Measurements from ENCODE around the gene GRIP2.

Gene GRIP2

DNA sequence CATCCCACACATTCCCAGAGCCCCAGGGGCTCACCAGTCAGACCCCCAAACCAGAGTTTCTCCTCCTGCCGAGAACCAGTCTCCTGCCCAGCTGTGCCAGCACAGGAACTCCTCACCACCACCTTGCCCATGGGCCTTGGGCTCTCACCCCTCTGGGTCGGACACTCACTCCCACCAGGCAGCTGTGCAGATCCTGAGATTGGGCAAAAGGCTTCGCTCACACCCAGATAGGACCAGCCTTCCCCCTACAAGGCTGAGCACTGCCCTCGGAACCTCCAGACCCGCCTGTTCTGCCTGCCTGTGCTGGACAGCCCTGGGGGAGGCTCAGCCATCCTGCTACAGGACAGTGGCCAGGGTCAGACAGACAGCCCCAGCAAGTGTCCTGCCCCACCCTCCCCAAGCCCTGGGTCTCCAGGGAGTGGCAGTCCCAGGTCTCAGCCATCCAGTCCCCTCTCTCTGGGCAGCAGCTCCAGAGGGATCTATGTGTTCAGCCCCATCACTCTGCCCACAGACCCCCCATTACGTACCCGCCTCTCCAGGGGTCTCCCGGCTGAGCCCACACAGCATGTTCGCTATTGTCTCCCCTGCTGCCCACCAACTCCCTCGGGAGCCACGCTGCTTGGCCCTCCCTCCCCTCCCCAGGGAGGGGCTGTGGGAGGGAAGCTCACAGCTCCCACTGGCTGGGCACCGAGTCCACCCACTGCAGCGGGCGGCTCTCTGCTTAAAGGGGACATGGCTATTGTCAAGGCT lies at the start of gene GRIP2:
Gene GRIP2 (minus strand): TSS at position 601 of the 750 bp plus-strand sequence. CDS start 34 bp downstream, at position 567.
- no peak for DNase-seq

DNA sequence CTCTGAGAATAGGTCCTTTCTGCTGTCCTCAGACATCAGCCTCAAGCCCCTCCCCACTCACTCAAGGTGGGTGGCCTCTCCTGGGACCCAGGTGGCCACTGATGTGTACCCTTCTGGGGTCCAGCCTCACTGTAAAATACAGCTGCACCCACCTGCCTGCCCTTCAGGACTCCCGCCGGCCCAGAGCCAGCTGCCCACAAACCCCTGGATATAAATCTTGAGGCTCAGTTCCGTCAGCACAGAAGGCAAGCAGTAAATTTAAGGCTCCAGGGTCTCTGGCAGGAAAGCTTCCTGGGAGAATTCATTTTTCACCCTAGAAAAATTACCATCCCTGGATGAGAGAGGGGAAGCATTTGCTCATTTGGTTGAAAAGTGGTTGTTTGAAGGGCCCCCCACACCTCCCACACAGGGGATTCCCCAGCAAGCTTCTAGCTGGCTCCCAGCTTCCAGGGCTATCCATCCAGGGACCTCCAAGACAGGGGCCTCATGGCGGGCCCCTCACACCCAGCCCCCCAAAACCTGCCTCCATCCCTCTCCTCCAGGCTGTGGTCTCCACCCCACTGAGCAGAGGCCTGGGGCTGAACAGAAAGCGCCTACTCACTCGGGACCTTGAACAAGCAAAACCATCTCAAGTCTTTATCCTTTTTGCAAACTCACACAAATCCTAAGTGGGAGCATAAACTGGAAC lies 48.4 kb upstream of the GRIP2 start:
- DNase-seq: no peak

DNA sequence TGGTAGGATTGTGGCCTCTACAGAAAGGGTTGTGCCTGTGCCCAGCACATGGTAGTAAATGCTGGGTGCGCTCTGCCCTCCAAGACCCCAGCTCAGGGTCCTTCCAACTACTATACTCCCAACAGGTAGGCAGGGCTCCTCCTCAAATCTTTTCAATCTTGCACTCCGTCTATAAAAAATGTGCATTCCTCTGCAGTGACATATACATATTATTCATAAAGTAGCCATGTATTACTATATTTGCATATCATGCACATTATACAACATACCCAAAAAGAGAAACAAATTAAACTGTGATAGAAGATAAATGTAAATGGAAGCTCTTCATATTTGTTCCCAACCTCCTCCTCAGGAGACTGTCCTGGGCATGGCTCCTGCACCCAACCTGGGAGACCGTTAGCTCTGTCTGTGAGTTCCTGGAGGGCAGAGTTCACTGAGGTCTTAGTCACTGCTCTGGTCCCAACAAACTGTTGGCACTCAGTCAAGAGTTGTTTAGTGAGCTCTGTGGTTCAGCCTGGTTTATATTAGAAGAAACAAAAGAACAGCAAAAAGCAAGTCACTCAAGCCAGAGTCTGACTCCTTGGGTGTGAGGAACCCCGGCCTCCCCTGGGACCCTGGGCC lies 47.7 kb upstream of the GRIP2 start:
- no peak for DNase-seq

DNA sequence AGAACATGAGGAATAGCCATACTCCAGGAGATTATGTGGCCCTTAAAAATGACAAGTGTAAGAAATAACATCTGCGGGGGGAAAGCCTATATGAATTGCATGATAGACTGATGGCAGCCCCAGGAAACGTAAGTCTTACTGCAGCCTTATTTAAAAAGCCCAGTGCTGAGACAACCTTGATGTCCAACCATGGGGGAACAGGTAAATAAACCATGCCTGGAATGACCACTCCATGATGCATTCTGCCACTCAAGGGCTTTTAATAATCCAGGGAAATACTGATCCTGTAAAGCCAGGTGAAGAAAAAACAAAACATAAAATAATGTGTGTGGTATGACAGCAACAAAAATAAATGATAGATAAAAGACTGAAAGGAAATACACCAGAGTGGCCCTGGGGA lies 46.5 kb upstream of the GRIP2 start:
- no peak for DNase-seq

DNA sequence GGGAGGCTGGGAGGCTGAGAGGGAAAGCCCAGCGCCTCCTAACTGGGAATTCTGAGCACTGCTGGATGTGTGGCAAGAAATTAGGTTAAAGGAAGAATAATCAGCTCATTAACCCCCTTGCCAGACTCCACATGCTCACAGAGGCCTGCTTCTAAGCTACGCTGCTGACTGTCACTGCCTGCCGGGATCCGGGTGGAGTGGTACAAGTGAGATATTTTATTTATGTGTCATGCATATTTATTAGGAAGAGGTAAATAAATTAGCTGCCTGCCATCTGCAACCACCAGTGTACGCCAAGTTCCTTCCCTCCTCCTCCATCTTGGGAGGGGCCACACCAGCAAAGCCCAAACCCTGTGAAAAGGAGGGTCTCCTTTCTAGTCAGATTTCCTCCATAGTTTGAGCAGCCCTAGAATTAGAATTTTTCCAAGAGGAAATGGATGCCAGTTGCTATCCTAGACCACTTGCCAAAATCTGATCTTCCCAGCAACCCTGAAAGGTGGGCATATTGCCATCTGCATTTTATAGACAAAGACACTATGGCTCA lies 43.5 kb upstream of the GRIP2 start:
- DNase-seq: no peak

DNA sequence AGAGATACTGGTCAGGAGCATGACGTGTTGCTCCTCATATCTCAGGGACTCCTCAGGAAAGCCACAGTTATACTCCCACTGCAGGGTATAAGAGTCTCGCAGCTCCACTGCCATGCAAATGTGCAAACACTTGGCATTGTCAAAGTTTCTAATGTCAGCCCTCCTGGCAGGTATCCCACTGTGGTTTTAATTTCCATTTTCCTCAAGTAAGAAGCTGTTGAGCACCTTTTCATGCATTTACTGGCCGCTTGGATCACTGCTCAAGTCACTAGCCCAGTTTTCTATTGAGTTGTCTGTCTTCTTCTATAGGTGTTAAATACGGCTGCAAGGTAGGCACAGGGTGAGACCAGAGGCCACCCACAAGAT lies 41.9 kb upstream of the GRIP2 start:
- DNase-seq: no peak

DNA sequence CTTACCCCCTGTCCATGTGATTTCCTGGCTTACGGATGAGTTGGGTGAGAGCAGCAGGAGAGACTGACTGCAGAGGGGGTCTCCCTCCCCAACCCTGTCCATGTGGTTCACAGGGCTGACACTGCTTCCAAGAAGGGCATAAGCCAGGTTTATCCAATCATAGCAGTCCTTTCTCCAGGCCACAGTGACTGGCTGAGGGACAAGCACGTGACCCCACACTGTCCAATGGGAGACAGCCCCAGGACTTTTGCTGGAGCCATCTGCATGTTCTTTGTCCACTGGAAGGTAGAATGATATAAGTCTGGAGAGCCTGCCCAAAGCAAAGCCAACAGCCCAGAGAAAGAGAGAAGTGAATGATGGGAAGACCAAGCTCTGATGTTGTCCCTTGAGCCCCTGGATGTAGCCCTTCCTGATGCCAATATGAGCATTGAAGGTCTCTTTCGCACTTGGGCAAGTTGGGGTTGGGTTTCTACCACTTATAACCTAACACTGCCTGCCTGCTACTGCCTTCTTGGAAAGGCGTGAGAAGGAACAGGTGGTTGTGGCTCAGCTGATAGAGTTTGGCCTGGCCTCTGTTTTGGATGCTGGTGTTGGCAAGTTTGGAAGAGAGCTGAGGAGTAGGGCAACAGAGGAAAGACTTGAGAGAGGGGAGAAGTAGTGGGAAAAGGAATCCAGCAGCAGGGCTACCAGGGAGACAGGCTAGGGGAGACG lies 41.3 kb upstream of the GRIP2 start:
- no peak for DNase-seq

DNA sequence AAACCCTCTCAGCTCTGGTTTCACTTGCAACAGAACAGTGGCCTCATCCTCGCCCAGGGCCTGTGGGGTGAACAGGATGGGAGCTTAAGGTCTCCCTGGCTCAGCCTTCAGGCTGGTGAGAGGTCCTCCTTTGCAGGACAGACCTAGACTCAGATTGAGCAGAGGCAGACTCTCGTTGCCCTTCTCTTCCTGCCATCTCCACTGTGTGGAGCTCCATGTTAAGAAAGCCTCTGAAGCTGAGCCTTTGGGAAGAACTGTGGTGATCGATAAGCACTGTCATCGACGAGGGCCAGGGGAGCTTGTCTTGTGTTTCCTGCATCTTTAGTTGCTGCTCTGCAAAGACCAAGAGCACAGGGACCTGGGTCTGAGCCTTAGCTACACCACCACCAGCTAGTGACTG lies 37.8 kb upstream of the GRIP2 start:
- no peak for DNase-seq

DNA sequence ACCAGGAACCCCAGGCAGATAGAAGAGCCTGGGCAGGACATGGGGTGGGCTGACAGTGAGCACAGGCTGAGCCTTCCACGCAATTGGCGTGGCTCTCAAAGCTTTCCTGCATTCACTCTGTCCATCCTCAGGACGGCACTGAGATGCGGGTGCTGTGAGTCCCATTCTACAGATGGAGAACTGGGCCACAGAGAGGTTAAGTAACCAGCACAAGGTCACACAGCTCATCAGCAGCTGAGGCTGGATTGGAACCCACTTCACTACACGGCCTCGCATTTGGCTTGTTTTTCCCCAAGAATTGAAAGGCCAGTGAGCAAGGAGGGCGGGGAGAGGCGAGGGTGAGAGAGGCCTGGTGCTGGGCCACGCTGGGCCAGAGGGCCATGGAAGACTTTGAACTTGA lies 36.0 kb upstream of the GRIP2 start:
- DNase-seq: no peak

DNA sequence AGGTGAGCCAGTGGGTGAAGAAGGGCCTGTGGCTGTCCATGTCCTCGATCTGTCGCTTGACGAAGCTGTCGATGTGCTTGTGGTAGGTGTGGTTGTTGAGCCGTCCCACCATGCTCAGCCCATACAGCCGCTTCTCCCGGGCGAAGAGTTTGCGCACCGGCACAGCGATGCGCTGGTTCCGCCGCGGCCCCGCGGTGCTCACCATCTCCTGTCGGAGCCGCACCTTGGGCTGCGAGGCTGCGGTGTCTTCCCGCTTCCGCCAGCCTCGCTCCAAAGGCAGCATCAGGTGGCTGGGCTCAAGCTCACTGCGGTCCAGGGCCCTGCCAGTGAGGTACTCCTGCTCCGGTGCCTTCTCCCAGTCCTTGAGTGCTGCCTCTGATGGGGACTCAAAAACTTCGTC lies 34.0 kb upstream of the GRIP2 start:
- DNase-seq: no peak

DNA sequence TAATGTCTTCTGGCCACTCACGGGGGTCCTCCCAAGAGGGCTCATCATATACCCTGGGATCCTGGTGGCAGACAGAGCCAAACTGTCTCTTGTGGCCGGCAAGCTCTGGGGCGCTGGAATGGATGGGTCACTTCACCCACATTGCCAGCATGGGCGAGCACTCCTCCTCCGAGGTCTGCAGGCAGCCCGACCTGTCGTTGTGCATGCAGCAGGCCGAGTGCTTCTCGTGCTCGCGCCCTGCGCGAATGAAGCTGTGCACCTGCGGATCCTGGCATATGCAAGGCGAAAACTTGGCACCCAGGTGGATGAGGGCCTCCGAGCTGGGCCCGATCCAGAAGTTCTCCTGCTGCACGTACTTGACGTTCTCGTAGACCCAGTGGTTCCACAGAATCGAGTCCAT lies 33.6 kb upstream of the GRIP2 start:
- no peak for DNase-seq

DNA sequence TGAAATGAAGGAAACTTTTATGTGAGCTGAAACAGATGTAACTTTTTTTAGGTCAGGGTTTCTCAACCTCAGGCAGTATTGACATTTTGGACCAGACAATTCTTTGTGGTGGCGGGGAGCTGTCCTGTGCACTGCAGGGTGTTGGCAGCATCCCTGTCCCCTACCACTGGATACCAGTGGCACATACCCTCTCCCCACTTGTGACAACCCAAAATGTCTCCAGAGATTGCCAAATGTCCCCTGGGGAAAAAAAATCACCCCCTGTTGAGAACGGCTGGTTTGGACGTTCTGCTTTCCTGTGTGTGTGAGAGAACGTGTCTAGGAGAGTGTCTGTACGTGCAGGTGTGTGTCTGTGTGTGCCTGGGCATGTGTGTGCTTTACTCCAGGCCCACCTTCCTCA lies 30.7 kb upstream of the GRIP2 start:
- no peak for DNase-seq

DNA sequence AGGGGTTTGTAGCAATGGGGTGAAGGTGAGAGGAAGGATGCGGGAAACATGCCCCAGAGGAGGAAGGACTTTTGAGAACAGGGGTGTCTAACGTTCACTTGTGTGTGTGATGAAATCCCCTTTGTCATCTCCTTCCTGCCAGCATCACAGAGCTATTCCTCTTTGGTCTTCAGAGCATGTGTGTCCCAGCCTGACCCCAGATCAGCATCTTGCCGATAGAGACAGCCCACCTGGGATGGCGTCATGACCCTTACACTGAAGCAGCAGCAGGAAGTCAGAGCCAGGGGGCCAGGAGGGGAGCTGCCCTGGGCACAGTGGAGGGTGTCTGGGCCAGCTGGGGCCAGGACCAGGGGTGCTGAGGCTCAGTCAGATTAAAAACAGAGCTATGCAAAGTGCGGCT lies 29.9 kb upstream of the GRIP2 start:
- no peak for DNase-seq

DNA sequence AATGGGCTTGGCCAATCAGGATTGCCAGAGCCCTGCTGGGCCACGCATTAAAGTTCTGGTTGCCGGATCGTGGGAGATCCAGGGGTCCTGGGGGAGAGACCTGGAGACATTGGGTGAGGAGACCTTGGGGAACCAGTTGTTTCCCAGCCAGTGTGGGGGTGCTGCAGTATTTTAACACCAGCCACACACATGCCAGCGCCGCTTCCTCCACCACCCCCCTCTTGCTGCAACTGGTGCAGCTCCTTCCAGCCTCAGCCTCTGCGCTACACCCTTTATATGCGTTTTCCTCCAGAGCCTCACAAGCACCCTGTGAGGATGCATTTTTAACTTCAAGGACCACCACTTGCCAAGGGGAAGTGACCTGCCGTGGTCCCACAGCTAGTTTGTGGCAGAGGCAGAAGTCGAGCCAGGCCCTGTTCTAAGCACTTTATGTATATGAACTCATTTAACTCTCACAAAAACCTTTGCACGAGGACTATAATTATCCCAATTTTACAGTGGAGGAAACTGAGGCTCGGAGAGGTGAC lies 29.4 kb upstream of the GRIP2 start:
- DNase-seq: no peak

DNA sequence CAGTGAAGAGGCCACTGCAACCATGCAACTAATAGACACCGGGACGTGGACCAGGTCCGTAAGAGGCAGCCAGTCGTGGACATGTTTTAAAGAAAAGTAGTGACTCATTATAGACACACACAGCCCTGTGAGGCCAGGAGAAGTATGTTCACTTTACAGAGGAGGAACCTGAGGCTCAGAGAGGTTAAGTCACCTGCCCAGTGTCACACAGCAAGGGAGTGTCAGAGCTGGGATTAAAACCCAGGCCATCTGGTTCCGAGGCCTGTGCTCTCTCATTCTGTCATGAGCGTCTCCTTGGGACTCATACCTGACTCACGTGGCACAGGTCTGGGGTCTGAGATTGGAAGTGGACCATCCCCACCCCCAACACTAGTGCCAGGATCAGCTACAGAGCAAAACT lies 28.1 kb upstream of the GRIP2 start:
- no peak for DNase-seq

DNA sequence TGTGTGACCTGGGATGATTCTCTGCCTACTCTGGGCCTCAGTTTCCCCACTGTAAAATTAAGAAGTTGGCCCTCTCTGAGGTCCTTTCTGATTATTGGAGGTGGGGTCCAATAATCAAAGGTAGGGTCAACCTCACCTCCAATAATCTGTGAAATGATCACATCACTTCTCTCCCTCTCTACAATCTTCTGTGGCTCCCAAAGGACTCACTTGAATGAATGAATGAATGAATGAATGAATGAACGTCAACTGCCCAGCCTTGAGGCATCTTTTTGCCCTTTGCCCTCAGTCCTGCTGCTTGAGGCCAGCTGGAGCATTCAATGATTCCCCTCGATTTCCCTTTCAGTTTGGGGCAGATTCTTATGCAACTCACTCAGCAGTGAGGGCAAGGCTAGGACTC lies 26.7 kb upstream of the GRIP2 start:
- DNase-seq: no peak

DNA sequence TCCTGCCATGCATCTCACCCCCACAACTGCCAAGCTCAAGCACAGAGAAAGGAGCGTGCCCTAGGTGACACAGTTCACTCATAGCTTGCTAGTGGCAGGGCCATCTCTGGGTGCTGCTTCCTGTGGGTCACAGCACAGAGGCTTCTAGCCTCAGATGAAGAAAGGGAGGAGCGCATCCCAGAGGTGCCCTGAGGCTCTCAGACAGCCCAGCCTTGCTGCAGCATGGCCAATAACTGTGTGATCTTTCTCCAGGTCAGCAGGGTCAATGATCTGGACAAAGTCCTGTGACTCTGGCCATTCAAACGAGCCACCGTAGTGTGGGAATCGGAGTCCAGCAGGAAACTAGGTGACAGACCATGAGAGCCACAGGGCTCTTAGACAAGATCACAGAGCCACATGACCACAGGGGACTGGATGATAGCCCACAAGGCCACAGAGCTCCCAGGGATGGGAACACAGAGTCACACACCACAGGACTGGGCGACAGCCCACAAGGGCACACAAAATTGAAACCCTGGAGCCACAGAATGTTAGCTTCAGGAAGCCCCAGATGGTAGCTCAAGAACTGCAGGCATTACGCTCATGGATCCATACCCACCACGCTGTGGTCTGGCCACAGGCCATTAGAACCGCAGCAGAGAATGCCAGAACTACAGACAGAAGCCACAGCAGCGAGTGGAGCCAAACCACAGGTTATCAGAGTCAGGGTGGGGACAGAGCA lies 25.9 kb upstream of the GRIP2 start:
- DNase-seq: no peak

DNA sequence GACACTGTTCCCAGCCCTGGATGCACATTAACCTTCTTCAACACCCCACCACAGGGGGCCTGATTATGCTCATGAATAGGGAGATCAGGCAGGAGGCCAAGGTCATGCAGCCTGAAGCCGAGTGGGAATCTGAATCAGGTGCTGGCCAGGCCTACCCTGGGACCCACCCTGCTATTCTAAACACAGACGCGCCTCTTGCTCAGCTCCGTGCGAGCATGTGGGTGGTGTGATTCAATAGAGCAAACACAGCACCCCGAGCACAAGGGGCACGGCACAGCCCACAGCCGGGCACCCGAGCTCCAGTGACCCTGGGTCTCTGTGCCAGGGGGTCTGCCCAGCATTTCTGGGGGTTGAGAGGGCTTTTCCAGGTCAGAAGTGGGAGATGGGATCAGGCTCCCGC lies 24.6 kb upstream of the GRIP2 start:
- DNase-seq: no peak

DNA sequence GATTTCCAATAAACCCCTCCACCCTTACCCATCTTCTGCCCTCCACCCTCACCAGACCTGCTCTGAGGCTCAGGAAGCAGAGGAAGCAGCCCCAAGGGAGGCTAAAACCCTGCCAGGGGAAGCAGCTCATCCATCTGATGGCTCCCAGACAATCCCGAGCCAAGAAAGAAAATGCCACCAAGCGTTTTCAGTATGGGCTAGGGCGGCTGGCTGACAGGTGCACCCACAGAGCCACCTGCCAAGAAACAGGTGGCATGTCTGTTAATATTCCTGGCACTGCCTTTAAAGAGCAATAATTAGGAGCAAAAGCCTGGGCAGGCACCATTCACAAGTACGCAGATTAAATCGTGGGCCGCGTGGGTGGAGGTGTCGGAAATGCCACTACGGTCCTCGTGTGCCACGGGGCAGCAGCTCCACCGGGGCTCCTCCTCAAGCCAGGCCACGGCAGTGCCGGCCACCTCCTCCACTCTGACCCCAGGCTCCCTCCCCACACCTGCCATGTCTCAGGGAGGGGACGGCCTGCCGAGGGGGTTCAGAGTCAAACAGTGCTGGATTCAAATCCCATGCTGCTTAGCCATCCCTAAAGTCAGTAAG lies 23.9 kb upstream of the GRIP2 start:
- no peak for DNase-seq

DNA sequence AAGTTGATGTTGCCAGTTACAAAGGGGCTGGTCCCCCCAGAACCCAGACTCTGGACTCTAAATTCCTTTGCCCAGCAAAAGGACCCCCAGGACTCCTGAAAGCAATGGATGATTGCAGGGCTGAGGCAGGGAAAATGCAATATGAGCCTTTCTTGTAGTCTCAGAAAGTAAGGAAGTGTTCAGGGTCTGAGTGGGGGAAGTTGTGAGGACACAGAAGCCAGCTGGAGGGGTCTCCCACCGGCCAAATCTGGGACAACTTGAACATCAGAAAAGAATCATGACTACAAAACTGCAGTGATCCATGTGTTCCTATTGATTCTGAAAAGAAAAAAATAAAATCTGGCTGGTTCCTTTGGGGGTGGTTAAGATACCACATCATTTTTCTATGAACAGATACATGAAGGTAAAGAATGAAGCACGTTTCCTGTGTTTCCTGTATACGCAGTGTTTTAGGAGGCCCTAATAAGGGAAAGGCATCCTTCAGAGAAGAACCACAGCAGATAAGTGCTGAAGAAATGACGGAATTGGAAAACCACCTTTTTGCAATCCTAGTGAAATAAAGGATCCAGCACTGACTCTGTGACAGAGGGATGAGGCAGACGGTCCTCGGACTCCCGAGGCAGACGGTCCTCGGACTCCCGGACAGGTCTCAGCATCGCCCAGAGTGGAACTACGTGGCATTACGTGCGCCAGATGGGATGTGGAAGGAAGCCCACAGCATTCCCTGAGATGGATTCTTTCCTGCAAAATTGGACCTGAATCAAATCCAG lies 22.2 kb upstream of the GRIP2 start:
- no peak for DNase-seq

All from CD4-positive, alpha-beta T cell treated with Interleukin-6 for 4 hours (primary cell).